ENCODE data around the gene MASP2. TPM values are rescaled to one million over a fixed set of nuclear protein-coding genes. Genes with fewer than 3 reads are reported as not detected.
"Not testable (repeated sequence)": the region's sequence is repeated elsewhere in the genome, so short reads cannot be mapped to it uniquely, and the experiment has no call there.

The MASP2 gene
- polyA plus RNA-seq, 3 donors: 0.02 to 0.04 TPM; not detected in 1

GRCh38 chr1:11044086-11044848, 2.8 kb downstream of the MASP2 start:
- H3K27ac ChIP-seq (ENCODE audit: low read depth, low read length): no peak overlapping the region
- 74 to 81% (median 79%) methylated on average over 16 of the region's 16 CpGs for WGBS, 3 donors

- WGBS, 3 donors: 73 to 80% (median 79%) methylated on average over 19 of the region's 19 CpGs
- no peak overlapping the region for H3K27ac ChIP-seq (ENCODE audit: low read depth, low read length)
These were observed 3.8 kb downstream of the MASP2 start for GRCh38 chr1:11042995-11043874.

- WGBS, 3 donors: 74 to 81% (median 80%) methylated on average over 3 of the region's 3 CpGs
- no peak overlapping the region for H3K27ac ChIP-seq (ENCODE audit: low read depth, low read length)
These were observed 5.0 kb downstream of the MASP2 start for GRCh38 chr1:11042065-11042464.

- no peak overlapping the region for H3K27ac ChIP-seq (ENCODE audit: low read depth, low read length)
These were observed 6.0 kb downstream of the MASP2 start for GRCh38 chr1:11041048-11041447.

- not testable (repeated sequence) for H3K27ac ChIP-seq (ENCODE audit: low read depth, low read length)
- WGBS, 3 donors: 90 to 95% (median 92%) methylated on average over 7 of the region's 7 CpGs
These were observed 7.0 kb downstream of the MASP2 start for GRCh38 chr1:11040105-11040429.

- no peak overlapping the region for H3K27ac ChIP-seq (ENCODE audit: low read depth, low read length)
- 62 to 80% (median 79%) methylated on average over 2 of the region's 2 CpGs for WGBS, 3 donors
These were observed 7.5 kb downstream of the MASP2 start for GRCh38 chr1:11039351-11040104.

DNA sequence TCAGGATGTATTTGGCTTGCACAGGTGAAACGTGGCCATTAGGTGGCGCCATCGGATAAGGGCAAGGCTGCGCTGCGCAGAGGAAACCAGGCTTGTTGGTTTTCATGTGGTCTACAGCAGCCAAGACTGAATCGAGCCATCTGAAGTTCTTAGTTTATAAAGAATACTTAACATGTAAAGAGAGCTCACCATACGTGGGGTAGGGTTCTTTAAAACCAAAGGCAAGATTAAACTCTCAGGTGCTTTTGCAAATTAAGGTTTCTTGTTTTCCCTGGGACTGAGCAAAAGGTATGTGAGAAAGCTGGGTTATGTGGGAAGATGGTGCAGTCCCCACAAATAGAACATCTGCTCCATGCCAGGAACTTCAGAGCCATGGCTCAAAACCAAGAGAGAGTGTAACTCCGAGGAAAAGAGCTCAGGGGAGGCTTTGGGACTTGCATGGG, 9.3 kb downstream of the MASP2 start:
- WGBS, 3 donors: 0 to 3% (median 1%) methylated on average over 8 of the region's 8 CpGs
- no peak overlapping the region for H3K27ac ChIP-seq (ENCODE audit: low read depth, low read length)

DNA sequence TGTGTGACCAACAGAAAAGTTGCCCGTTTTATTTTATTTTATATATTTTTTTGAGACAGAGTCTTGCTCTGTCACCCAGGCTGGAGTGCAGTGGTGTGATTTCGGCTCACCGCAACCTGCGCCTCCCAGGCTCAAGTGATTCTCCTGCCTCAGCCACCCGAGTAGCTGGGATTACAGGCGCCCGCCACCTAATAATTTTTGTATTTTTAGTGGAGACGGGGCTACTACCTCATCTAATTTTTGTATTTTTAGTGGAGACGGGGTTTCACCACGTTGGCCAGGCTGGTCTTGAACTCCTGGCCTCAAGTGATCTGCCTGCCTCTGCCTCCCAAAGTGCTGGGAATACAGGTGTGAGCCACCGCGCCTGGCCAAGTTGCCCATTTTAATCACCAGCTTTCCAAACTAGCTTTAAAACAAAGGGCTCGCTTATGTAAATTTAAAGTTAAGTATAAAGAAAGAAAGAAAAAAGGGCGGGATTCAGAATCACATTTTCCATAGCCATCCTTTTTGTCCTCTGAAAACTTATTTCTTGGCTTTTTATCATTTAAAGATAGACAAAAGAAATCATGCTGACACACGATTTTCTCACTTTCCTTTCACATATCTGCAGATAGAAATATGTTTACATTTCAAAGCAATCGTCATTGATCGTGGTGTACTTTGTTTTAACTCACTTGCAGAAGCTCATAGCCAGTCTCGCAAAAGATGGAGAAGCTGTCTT, 9.9 kb downstream of the MASP2 start:
- H3K27ac ChIP-seq (ENCODE audit: low read depth, low read length): not testable (repeated sequence)
- 49 to 59% (median 59%) methylated on average over 18 of the region's 18 CpGs for WGBS, 3 donors

- WGBS, 3 donors: 89 to 92% (median 91%) methylated on average over 10 of the region's 10 CpGs
- H3K27ac ChIP-seq (ENCODE audit: low read depth, low read length): no peak overlapping the region
These were observed 15.3 kb downstream of the MASP2 start for GRCh38 chr1:11031624-11032262.

- WGBS, 3 donors: 87 to 93% (median 91%) methylated on average over 9 of the region's 9 CpGs
- no peak overlapping the region for H3K27ac ChIP-seq (ENCODE audit: low read depth, low read length)
These were observed 16.2 kb downstream of the MASP2 start for GRCh38 chr1:11030865-11031264.

- WGBS, 3 donors: 91 to 98% (median 96%) methylated on average over 3 of the region's 3 CpGs
- H3K27ac ChIP-seq (ENCODE audit: low read depth, low read length): no peak overlapping the region
These were observed 19.0 kb downstream of the MASP2 start for GRCh38 chr1:11028018-11028417.

DNA sequence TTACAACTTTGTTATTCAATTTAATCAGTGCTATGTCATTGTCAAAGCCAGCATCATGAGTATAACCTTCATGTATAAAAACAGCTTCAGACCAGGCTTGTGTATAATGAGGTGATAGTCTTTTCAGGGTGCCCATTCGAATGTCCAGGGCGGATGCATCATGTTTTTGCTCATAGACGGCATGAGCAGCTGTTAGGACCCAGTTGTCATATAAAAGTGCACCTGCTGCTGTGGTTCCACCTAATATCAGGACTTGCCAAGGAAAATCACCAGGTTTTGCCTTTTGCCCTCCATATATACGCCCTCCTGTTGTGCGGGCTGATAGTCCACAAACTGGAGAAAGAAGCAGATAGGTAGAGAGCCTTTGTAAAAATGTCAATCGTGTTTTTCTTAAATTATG, 19.7 kb downstream of the MASP2 start:
- H3K27ac ChIP-seq (ENCODE audit: low read depth, low read length): no peak overlapping the region
- 71 to 76% (median 76%) methylated on average over 6 of the region's 6 CpGs for WGBS, 3 donors

GRCh38 chr1:11026903-11027302, 20.1 kb downstream of the MASP2 start:
- 92 to 95% (median 92%) methylated on average over 5 of the region's 5 CpGs for WGBS, 3 donors
- no peak overlapping the region for H3K27ac ChIP-seq (ENCODE audit: low read depth, low read length)

DNA sequence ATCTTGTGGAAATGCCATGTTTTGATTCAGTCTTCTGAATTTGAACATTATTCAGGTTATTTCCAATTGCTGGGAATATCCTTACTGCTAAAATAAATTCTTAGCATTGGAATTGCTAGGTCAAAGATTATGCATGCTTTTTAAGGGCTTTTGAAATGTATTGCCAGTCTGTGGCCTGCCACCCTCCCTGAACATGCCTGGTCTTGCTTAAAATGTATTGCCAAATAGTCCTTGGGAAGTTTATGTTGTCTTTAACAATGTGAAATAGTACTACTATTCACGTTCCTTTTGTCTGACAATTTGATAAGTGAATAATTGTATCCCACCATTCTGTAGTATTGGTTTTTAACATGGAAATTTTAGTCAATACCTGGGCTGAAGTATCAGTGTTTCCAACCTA, 21.0 kb downstream of the MASP2 start:
- no peak overlapping the region for H3K27ac ChIP-seq (ENCODE audit: low read depth, low read length)
- 68 to 79% (median 69%) methylated on average over 1 of the region's 1 CpG for WGBS, 3 donors

DNA sequence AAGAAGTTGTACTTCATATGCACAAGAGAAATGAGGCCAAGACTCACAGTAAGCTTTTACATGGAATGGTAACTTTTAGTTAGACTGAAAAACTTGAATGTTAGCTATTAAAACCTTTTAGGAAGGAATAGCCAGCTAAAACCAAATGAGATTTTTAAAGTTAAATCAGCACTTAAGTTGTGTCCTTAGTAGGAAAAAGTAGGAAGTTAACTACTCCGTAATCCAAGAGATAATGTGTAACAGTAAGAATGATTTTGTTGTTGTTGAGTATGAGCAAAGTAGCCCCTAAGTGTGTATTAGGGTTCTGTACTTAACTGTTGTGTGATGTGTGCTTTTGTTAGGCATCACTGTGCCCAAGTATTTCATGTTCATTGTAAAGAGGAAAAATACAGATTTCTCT, 21.4 kb downstream of the MASP2 start:
- H3K27ac ChIP-seq (ENCODE audit: low read depth, low read length): no peak overlapping the region
- WGBS, 3 donors: 84 to 91% (median 87%) methylated on average over 1 of the region's 1 CpG

DNA sequence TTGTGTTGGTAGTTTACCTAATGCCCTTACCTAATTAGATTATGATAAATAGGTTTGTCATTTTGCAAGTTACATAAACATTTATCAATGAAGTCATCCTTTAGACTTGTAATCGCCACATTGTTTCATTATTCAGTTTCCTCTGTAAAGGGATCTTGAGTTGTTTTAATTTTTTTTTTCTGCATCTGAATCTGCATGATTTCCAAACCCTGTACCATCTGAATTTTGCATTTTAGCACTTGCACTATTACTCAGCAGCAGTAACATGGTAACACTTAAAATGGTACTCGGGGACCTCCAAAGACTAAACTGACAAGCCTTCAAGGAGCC, 22.2 kb downstream of the MASP2 start:
- 80 to 89% (median 85%) methylated on average over 2 of the region's 2 CpGs for WGBS, 3 donors

DNA sequence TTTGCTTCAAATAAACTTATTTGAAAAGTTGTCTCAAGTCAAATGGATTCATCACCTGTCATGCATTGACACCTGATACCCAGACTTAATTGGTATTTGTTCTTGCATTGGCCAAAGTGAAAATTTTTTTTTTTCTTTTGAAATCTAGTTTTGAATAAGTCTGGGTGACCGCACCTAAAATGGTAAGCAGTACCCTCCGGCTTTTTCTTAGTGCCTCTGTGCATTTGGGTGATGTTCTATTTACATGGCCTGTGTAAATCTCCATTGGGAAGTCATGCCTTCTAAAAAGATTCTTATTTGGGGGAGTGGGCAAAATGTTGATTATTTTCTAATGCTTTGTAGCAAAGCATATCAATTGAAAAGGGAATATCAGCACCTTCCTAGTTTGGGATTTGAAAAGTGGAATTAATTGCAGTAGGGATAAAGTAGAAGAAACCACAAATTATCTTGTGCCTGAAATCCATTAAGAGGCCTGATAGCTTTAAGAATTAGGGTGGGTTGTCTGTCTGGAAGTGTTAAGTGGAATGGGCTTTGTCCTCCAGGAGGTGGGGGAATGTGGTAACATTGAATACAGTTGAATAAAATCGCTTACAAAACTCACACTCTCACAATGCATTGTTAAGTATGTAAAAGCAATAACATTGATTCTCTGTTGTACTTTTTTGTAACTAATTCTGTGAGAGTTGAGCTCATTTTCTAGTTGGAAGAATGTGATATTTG, 22.7 kb downstream of the MASP2 start:
- no peak overlapping the region for H3K27ac ChIP-seq (ENCODE audit: low read depth, low read length)
- WGBS, 3 donors: 91 to 93% (median 92%) methylated on average over 3 of the region's 3 CpGs

More for the DNA sequence above, 22.2 kb downstream of the MASP2 start:
- H3K27ac ChIP-seq (ENCODE audit: low read depth, low read length): no peak overlapping the region

Data from adipose tissue (tissue), 3 donors.